Kidney epithelial cell (primary cell): Measurements from ENCODE around the gene GJA8. TPM values are rescaled to one million over a fixed set of nuclear protein-coding genes. Genes with fewer than 3 reads are reported as not detected.
"Not testable (repeated sequence)": the region's sequence is repeated elsewhere in the genome, so short reads cannot be mapped to it uniquely, and the experiment has no call there.

Source experiments
- DNase-seq: peaks from one replicate; pipeline ENCODE4 v3.0.0-alpha.2; 2010; ENCODE audit warnings: low read depth
- H3K27me3 ChIP-seq: 2 replicates; pipeline ENCODE4 v1.6.0; 2011; ENCODE audit warnings: low read length; ENCODE audit not compliant: control insufficient read depth, insufficient read depth
- H3K36me3 ChIP-seq: 2 replicates; pipeline ENCODE4 v1.5.1; 2011; ENCODE audit warnings: low read length; ENCODE audit not compliant: control insufficient read depth, insufficient read depth
- H3K4me3 ChIP-seq: 2 replicates; pipeline ENCODE4 v1.5.1; 2011; ENCODE audit warnings: low read depth, mild to moderate bottlenecking, control low read depth, low read length
- total RNA-seq: library from RNA; depleted of rRNA; stranded (reverse); fragments of >200 nt; gene quantifications from 2 replicates; pipeline ENCODE4 v1.2.3, GENCODE V29; 2015
- TF ChIP-seq, protein P1 (sequence below): IDR thresholded peaks from 2 replicates; pipeline ENCODE4 v1.5.1; 2011; ENCODE audit warnings: mild to moderate bottlenecking, moderate library complexity, low read length, control low read depth, inconsistent platforms; ENCODE audit not compliant: insufficient read depth, poor library complexity, severe bottlenecking

Gene GJA8
- total RNA-seq, result not detected in 2 replicates

DNA sequence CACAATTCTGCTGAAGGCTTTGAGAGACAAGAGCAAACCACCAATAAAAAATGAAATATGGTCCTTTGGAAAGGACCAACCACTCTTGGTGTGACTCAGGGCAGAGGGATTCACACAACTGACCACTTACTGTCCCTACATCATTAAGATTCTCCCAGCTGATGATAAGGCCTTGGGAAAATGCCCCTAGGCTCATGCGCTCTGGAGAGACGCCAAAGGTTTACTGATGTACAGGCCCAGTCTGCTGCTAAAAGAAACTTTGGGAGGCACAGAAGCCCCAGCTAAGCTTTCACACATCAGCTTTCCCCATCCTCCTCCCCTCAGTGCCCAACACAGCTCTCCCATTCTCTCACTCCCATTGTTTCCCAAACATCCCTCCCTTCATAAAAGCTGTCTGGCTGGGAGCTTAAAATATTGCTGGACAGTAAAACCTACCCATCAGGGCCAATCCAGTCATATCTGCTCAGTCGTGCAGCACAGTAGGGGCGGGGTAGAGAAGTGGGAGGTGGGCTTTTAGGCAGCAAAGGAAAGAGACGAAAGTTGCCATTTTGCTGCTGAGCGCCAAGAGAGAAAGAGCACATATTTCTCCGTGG lies at the start of gene GJA8:
TSS of gene GJA8 (plus strand) at position 543 of the 593 bp plus-strand sequence. CDS start 5,161 bp downstream, outside the sequence.
- TF ChIP-seq, protein P1, sequence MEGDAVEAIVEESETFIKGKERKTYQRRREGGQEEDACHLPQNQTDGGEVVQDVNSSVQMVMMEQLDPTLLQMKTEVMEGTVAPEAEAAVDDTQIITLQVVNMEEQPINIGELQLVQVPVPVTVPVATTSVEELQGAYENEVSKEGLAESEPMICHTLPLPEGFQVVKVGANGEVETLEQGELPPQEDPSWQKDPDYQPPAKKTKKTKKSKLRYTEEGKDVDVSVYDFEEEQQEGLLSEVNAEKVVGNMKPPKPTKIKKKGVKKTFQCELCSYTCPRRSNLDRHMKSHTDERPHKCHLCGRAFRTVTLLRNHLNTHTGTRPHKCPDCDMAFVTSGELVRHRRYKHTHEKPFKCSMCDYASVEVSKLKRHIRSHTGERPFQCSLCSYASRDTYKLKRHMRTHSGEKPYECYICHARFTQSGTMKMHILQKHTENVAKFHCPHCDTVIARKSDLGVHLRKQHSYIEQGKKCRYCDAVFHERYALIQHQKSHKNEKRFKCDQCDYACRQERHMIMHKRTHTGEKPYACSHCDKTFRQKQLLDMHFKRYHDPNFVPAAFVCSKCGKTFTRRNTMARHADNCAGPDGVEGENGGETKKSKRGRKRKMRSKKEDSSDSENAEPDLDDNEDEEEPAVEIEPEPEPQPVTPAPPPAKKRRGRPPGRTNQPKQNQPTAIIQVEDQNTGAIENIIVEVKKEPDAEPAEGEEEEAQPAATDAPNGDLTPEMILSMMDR, result no peak
- no peaks in the 10 kb centered on the region for H3K36me3 ChIP-seq
- DNase-seq, result no peak
- H3K27me3 ChIP-seq, result no peaks in the 10 kb centered on the region
- no peak within 1 kb of the TSS for H3K4me3 ChIP-seq

DNA sequence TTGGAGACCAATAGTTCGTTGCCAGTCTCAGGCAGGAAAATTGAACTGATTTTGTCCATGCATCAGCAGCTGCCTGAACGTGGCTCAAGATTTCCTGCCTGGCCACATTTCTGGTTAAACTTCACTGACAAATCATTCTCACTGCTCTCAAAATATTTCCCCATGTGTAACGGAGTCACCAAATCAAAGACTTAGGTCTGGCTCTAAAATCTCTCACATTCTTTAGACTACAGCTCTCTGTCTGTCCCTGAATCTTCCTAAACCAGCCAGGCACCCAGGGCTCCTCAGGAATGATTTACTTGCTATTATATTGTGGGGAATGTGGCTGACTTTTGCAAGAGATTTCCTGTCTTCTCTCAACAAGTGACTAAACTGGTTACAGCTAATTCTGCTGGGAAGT lies 49.2 kb upstream of the GJA8 start:
- H3K27me3 ChIP-seq, result no peaks in the 10 kb centered on the region
- H3K4me3 ChIP-seq, result no peak overlapping the region
- TF ChIP-seq, protein P1, result no peak
- H3K36me3 ChIP-seq, result no peaks in the 10 kb centered on the region
- DNase-seq, result peak; percentile 35

DNA sequence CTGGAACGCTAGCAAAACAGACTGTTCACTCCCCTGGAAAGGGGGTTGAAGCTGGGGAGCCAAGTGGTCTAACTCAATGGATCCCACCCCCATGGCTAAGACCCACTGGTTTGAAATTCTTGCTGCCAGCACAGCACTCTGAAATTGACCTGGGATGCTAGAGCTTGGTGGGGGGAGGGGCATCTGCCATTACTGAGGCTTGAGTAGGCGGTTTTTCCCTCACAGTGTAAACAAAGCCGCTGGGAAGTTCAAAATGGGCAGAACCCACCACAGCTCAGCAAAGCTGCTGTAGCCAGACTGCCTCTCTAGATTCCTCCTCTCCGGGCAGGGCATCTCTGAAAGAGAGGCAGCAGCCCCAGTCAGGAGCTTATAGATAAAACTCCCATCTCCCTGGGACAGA lies 47.6 kb upstream of the GJA8 start:
- not testable (repeated sequence) for H3K27me3 ChIP-seq, DNase-seq, H3K4me3 ChIP-seq, H3K36me3 ChIP-seq

DNA sequence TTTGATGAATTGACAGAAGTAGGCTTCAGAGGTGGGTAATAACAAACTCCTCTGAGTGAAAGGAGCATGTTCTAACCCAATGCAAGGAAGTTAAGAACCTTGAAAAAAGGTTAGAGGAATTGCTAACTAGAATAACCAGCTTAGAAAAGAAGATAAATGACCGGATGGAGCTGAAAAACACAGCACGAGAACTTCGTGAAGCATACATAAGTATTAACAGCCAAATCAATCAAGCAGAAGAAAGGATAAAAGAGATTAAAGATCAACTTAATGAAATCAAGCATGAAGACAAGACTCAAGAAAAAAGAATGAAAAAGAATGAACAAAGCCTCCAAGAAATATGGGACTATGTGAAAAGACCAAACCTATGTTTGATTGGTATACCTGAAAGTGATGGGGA lies 46.6 kb upstream of the GJA8 start:
- not testable (repeated sequence) for DNase-seq, H3K4me3 ChIP-seq, H3K36me3 ChIP-seq, H3K27me3 ChIP-seq

DNA sequence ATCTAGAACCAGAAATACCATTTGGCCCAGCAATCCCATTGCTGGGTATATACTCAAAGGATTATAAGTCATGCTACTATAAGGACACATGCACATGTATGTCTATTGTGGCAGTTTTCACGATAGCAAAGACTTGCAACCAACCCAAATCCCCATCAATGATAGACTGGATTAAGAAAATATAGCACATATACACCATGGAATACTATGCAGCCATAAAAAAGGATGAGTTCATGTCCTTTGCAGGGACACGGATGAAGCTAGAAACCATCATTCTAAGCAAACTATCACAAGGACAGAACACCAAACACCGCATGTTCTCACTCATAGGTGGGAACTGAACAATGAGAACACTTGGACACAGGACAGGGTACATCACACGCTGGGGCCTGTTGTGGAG lies 35.4 kb upstream of the GJA8 start:
- not testable (repeated sequence) for DNase-seq, H3K36me3 ChIP-seq, H3K4me3 ChIP-seq, H3K27me3 ChIP-seq

GRCh38 chr1:147878022-147878421 lies 24.6 kb upstream of the GJA8 start:
- TF ChIP-seq, protein P1, result no peak
- no peaks in the 10 kb centered on the region for H3K27me3 ChIP-seq
- no peak overlapping the region for H3K4me3 ChIP-seq
- H3K36me3 ChIP-seq, result no peaks in the 10 kb centered on the region
- DNase-seq, result no peak

DNA sequence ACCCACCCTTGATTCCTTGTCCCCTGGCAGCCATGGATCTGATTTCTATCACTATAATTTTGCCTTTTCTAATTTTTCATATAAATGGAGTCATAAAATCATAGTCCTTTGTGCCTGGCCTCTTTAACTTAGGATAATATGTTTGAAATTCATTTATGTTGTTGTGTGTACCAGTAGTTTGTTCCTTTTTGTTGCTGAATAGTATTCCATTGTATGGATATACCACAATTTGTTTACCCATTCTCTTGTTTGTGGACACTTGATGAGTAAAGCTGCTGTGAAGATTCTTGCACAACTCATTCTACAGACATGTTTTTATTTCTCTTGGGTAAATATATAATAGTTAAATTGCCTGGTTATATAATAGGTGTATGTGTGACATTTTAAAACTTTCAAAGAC lies 22.7 kb upstream of the GJA8 start:
- H3K27me3 ChIP-seq, result no peaks in the 10 kb centered on the region
- no peak for DNase-seq
- no peak overlapping the region for H3K4me3 ChIP-seq
- TF ChIP-seq, protein P1, result no peak
- no peaks in the 10 kb centered on the region for H3K36me3 ChIP-seq
